Stimulated activated CD4-positive, alpha-beta T cell treated with anti-CD3 and anti-CD28 coated beads, TNF-alpha, amount 100 ng/mL, for 24 hours (primary cell): ENCODE measurements around the gene MAT1A.
"Not testable (repeated sequence)": the region's sequence is repeated elsewhere in the genome, so short reads cannot be mapped to it uniquely, and the experiment has no call there.

Experiments used
- DNase-seq, 3 experiments: peaks; one replicate each; pipeline ENCODE4 v3.0.0-alpha.2; 2020; ENCODE audit warnings: low read depth in 3 of 3

The MAT1A gene

GRCh38 chr10:80223031-80223419, 66.4 kb downstream of the MAT1A start:
- not testable (repeated sequence) for DNase-seq
